ENCODE results near the gene IFT122.
A peak's percentile ranks its signal among the peaks of the same experiment; 100 is the strongest.

Gene IFT122

DNA sequence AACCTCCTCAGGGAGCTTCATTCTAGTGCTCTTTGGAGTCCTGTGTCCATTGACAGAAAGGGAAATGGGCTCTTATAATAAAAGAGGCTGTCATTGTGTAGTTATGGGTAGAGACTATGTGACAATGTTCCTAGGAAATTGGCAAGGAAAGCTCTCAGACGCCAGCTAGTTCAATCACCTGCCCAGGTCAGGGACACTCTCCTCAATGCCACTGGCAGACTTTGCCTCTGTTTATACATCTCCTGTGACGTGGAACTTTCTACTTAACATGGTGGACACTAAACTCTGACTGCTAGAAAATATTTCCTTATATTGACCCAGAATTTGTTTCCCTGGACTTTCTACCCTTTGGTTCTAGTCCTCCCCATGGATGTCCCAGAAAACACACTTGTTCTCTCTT, 14.4 kb upstream of the IFT122 start:
- no peak for TF ChIP-seq GABPA (IDR thresholded peaks at IDR 0.05; ENCODE audit: low read depth)
- TF ChIP-seq POLR2AphosphoS5 (IDR thresholded peaks at IDR 0.05; ENCODE audit: low read depth): no peak
- TF ChIP-seq, protein P1, sequence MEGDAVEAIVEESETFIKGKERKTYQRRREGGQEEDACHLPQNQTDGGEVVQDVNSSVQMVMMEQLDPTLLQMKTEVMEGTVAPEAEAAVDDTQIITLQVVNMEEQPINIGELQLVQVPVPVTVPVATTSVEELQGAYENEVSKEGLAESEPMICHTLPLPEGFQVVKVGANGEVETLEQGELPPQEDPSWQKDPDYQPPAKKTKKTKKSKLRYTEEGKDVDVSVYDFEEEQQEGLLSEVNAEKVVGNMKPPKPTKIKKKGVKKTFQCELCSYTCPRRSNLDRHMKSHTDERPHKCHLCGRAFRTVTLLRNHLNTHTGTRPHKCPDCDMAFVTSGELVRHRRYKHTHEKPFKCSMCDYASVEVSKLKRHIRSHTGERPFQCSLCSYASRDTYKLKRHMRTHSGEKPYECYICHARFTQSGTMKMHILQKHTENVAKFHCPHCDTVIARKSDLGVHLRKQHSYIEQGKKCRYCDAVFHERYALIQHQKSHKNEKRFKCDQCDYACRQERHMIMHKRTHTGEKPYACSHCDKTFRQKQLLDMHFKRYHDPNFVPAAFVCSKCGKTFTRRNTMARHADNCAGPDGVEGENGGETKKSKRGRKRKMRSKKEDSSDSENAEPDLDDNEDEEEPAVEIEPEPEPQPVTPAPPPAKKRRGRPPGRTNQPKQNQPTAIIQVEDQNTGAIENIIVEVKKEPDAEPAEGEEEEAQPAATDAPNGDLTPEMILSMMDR (IDR thresholded peaks at IDR 0.05; ENCODE audit: insufficient read depth, low read length): no peak
- no peak for TF ChIP-seq SPI1 (IDR thresholded peaks at IDR 0.05; ENCODE audit: borderline replicate concordance, low read depth)
- Histone ChIP-seq H3K27me3 (ENCODE audit: insufficient read depth, poor library complexity, severe bottlenecking) (no peaks in the 10 kb centered on the region), H3K27ac (replicated peaks) (no peak overlapping the region), H3K4me3 (replicated peaks; ENCODE audit: insufficient read depth, low read length) (no peak overlapping the region)
- DNase-seq (ENCODE audit: low read depth in 1 of 2, low spot score in 1 of 2): no peak

DNA sequence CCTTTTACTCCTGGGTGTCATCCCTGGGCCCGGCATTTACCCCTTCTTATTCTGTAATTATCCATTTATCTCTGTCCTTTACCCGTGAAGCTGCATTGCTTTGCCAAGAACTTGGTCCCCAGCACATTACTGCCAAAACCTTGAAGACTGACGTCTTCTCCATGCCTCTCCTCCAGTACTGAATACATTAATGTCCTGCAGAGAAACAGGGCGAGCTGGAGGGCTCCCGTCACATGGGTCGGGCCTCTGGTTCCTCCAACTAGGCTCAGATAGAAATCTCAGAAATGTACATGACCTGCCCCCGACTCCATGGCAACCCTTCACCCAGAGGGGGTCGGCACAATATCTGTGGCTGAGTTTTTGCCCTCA, 12.0 kb upstream of the IFT122 start:
- Histone ChIP-seq H3K27ac (replicated peaks) (no peak overlapping the region), H3K4me3 (replicated peaks; ENCODE audit: insufficient read depth, low read length) (no peak overlapping the region), H3K27me3 (ENCODE audit: insufficient read depth, poor library complexity, severe bottlenecking) (no peaks in the 10 kb centered on the region)
- DNase-seq (ENCODE audit: low read depth in 1 of 2, low spot score in 1 of 2): no peak
- peak; percentile 41; the same call in 1 of the 2 replicates for TF ChIP-seq POLR2AphosphoS5 (IDR thresholded peaks at IDR 0.05; ENCODE audit: low read depth)
- TF ChIP-seq, protein P1 (IDR thresholded peaks at IDR 0.05; ENCODE audit: insufficient read depth, low read length): no peak

DNA sequence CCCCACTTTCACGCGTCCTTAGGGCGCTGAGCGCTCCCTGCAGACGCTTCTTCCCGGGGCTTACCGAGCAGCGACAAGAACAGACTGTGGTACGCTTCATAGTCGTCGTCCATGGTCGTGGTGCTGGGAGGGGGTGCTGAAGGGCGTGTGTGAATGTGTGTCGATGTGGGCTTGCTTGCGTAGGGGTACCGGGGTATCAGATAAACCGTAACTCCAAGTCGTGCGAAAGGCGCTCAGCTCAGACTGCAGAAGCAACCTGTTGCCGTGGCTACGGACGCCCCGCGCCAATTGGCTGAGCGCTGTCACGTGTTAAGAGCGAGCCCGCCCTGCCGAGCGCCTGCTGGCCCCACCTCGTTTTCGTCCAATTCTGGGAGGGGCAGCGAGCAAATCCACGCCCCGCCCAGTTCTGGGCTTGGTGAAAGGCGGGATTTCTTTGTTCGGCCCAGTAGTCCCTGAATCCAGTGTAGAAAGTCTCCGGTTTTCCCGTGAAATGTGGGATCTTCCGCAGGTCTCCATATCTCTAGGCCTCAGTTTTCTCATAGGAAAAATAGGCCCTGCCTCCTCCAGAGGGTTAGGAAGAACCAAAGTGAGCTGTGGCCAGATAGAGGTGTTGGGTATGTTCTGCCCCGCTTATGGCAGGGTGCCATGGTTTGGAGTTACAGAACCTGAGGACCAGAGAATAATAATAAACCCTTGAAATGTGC, 11.5 kb upstream of the IFT122 start, which contains the start of gene EFCAB12:
EFCAB12 (minus strand) TSS at position 261 of the 704 bp plus-strand sequence; CDS start at position 113, 148 bp downstream.
- TF ChIP-seq, protein P2, sequence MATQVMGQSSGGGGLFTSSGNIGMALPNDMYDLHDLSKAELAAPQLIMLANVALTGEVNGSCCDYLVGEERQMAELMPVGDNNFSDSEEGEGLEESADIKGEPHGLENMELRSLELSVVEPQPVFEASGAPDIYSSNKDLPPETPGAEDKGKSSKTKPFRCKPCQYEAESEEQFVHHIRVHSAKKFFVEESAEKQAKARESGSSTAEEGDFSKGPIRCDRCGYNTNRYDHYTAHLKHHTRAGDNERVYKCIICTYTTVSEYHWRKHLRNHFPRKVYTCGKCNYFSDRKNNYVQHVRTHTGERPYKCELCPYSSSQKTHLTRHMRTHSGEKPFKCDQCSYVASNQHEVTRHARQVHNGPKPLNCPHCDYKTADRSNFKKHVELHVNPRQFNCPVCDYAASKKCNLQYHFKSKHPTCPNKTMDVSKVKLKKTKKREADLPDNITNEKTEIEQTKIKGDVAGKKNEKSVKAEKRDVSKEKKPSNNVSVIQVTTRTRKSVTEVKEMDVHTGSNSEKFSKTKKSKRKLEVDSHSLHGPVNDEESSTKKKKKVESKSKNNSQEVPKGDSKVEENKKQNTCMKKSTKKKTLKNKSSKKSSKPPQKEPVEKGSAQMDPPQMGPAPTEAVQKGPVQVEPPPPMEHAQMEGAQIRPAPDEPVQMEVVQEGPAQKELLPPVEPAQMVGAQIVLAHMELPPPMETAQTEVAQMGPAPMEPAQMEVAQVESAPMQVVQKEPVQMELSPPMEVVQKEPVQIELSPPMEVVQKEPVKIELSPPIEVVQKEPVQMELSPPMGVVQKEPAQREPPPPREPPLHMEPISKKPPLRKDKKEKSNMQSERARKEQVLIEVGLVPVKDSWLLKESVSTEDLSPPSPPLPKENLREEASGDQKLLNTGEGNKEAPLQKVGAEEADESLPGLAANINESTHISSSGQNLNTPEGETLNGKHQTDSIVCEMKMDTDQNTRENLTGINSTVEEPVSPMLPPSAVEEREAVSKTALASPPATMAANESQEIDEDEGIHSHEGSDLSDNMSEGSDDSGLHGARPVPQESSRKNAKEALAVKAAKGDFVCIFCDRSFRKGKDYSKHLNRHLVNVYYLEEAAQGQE (IDR thresholded peaks at IDR 0.05; ENCODE audit: insufficient replicate concordance, low read depth): no peak
- TF ChIP-seq, protein P1 (IDR thresholded peaks at IDR 0.05; ENCODE audit: insufficient read depth, low read length): no peak
- TF ChIP-seq POLR2AphosphoS5 (IDR thresholded peaks at IDR 0.05; ENCODE audit: low read depth): 0 out of 2 replicates have a peak, but pooled peaks have one; percentile 2
- DNase-seq (ENCODE audit: low read depth in 1 of 2, low spot score in 1 of 2): peak in 1 of 2 experiments; percentile 16
- H3K27me3 ChIP-seq (ENCODE audit: insufficient read depth, poor library complexity, severe bottlenecking): no peaks in the 10 kb centered on the region
- H3K27ac ChIP-seq (replicated peaks): no peak within 1 kb of the TSS
- H3K4me3 ChIP-seq (replicated peaks; ENCODE audit: insufficient read depth, low read length): no peak within 1 kb of the TSS

DNA sequence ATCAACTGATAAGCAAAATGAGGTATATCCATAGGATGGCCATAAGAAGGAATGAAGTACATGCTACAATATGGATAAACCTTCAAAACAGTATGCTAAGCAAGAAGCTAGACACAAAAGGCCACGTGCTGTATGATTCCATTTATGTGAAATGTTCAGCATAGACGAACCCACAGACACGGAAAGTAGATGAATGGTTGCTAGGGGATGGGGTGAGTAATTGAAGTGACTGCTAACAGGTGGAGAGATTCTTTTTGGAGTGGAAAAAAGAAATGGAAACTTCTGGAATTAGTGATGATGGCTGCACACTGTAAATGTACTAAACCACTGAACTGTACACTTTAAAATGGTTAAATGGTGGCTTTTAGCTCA, 11.0 kb upstream of the IFT122 start:
- Histone ChIP-seq H3K4me3 (replicated peaks; ENCODE audit: insufficient read depth, low read length) (no peak overlapping the region), H3K27ac (replicated peaks) (no peak overlapping the region), H3K27me3 (ENCODE audit: insufficient read depth, poor library complexity, severe bottlenecking) (no peaks in the 10 kb centered on the region)
- TF ChIP-seq GABPA (IDR thresholded peaks at IDR 0.05; ENCODE audit: low read depth): no peak
- TF ChIP-seq SPI1 (IDR thresholded peaks at IDR 0.05; ENCODE audit: borderline replicate concordance, low read depth): no peak
- TF ChIP-seq, protein P1 (IDR thresholded peaks at IDR 0.05; ENCODE audit: insufficient read depth, low read length): no peak
- TF ChIP-seq, protein P2 (IDR thresholded peaks at IDR 0.05; ENCODE audit: insufficient replicate concordance, low read depth): no peak
- no peak for TF ChIP-seq POLR2AphosphoS5 (IDR thresholded peaks at IDR 0.05; ENCODE audit: low read depth)
- no peak for DNase-seq (ENCODE audit: low read depth in 1 of 2, low spot score in 1 of 2)
